Activated T-cell treated with anti-CD3 and anti-CD28 coated beads for 1 hour (primary cell): ENCODE measurements around the gene PTPRD.

Experiments
- DNase-seq: peaks from one replicate; pipeline ENCODE4 v3.0.0-alpha.2; 2020; ENCODE audit warnings: low read depth

The PTPRD gene

DNA sequence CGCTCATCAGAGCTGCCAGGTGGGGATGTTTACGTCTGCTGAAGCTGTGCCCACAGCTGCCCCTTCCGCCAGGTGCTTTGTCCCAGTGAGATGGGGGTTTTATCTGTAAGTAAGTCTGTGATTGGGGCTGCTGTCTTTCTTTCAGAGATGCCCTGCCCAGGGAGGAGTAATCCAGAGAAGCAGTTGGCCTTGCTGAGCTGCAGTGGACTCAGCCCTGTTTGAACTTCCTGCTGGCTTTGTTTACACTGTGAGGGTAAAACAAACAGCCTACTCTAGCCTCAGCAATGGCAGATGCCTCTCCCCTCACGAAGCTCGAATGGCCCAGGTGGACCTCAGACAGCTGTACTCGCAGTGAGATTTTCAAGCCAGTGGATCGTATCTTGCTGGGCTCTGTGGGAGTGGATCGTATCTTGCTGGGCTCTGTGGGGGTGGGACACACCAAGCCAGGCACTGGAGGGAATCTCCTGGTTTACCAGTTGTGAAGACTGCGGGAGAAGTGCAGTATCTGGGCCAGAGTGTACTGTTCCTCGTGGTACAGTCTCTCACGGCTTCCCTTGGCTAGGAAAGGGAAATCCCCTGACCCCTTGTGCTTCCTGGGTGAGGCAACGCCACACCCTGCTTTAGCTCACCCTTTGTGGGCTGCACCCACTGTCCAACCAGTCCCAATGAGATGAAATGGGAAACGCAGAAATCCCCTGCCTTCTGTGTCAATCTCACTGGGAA, 2283.1 kb downstream of the PTPRD start:
- no peak for DNase-seq

DNA sequence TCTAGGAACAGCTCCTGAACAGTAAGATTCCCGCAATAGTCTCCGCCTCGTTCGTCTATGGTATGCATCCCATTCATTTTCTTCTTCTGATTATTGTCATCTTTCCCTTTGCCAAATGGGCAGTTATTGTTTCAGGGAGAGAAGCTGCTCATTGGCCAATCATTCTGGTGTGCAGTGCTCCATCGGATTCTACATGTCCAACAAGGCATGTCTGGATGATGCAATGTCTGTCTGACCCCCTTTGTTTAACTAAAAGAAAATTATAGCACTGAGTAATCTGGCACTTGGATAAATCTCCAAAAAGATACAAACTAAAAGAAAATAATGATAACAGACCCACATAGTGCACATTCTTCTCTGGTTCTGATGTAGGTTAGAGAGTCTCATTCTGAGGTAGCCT, 2297.6 kb downstream of the PTPRD start:
- no peak for DNase-seq

DNA sequence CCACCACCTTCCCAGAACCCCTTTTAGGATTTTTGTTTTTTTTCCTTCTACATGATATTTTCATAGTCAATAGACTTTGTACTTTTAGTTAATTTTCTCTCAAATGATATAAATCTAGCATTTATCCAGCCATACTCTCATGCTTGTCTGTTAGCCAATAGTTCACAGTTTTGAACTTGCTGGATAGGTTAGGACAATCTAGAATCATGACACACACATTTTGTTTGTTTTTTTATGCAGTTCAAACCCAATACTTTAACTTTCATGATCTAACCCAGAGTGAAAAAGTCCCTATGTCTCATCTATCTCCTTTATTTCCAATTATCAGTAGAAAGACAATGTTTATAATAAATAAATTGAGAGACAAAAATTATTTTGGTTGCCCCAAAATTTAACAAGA, 2303.5 kb downstream of the PTPRD start:
- no peak for DNase-seq

DNA sequence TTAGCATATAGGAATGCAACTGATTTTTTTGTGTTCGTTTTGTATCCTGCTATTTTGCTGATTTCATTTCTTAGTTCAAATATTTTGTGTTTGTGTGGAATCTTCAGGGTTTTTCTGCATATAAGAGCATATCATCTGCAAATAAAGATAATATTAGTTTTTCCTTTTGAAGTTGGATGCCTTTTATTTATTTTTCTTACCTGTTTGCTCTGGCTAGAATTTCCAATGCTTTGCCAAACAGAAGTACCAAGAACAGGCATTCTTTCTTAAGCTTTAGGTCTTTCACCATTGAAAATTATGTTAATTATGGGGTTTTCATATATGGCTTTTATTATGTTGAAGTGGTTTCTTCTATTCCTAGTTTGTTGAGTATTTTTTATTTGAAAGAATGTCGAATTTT, 2308.1 kb downstream of the PTPRD start:
- DNase-seq = no peak

DNA sequence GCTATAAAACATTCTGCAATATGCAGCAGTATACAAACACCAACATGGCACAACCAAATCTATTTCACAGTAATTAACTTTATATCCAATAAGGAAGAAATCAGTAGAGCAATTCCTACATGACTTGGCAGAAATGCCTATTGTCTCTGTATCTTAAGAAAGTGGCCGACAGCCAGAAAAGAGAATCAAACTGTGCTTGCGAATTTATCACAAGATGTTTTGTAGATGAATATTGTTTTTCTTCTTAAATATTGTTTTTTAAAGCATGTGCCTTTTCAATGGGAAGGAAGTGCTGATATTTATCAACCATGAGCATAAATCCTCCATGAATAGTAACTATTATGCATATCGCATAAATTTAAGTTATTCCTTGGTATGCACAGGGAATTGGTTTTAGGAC, 2311.5 kb downstream of the PTPRD start:
- no peak for DNase-seq

DNA sequence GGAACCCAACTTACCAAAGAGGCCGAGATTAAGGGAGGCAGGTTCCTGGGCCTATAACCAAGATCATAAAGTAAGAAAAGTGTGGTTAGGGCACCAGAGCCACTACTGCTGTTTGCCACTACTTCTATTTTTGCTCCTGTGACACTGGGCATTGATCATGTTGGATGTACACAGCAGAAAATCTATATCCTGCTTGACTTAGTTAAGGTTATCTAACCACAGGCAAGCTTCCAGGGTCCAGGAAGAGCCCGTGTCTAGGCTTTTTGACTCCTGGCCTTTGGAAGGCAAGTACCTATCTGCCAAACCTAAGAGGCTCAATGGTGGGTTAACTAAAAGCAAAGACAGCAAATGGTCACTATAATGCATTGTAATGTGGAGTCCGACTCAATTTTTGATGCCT, 2315.8 kb downstream of the PTPRD start:
- no peak for DNase-seq

DNA sequence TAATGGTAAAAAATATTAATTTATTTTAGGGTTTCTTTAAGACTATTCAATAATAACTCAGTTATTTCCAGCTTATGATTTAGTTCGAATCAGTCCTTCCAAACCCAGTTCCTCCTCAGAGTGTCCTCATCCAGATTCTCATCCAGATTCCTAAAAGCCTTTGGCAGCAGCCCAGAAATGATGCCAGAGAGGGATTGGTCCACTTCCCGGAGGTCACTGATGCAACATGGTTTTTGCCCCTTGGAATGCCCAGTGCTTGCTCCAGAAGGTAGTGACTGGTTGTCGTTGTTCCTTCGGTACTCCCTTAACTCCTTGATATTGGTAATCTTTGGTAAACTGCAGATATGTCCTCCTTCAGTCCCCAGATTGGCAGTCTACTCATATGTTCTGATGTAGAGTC, 2320.1 kb downstream of the PTPRD start:
- no peak for DNase-seq

DNA sequence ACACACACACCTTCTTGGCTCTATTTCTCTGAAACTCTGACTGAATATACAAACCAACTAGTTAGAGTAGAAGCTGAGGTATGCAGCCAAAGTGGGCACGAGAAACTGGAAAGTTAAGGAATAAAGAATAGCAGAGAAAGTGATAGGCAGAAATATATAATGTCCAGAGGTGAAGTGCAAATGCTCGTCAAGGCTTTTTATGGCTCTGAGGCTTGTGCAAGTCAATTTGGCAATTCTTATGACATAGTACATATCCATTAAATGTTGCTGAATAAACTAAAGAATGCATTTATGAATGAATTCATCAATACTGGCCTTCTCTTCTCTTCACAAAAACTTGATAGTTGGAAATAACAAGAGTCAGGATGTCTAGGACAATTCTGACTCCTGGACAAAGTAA, 2323.1 kb downstream of the PTPRD start:
- no peak for DNase-seq

DNA sequence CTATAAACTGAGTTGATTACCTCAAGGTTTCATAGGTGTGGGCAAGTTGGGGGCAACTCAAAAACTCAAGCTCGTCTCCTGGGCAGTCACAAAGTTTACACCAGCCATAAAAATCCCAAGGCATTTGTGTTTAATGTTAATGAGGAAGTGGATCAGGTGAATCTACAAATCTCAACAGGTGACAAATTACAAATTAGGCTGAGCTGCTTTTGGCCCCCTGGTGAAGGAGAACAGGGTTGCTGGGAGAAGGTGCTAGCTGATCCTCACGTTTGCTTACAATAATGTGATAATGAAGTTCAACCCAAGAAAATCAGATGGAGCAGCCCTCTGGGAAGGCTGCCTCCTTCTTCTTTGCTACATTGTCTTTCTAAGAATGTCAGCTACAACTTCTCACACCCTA, 2324.8 kb downstream of the PTPRD start:
- DNase-seq = no peak

DNA sequence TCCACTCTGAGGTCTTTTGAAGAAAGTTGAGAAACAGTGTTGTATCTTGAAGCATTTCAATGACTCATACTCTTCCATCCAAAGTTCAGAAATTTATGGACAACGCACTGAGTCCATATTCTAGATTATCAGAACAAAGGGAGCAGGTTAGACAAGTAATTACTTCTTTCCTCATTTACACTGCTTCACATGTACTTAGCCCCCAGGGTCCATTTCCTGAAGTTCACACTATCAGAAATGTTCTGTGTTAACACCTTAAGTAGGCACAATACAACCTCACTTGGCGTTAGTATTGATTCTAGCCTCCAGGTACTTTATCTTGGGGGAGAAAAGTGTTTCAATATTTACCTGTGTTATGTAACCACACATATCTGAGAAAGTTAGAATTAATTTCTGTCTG, 2325.3 kb downstream of the PTPRD start:
- no peak for DNase-seq

DNA sequence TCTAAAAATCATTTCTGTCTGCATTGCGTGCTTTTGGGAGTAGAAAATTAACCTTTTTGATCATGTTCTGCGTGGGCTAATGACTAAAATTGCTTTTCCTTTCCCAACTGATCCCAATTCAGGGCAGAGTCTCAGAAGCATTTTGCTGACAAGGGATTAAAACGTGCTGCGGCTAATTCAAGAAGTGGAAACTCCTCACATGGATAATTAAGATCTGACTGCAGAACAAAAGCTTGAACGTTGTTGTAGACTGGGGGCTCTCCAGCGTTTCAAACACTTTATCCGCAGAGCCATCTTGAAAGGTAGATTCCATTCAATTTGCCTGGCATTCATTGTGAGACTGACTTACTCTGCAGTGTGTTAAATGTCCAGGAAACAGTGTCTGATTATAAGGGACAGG, 2327.9 kb downstream of the PTPRD start:
- no peak for DNase-seq

DNA sequence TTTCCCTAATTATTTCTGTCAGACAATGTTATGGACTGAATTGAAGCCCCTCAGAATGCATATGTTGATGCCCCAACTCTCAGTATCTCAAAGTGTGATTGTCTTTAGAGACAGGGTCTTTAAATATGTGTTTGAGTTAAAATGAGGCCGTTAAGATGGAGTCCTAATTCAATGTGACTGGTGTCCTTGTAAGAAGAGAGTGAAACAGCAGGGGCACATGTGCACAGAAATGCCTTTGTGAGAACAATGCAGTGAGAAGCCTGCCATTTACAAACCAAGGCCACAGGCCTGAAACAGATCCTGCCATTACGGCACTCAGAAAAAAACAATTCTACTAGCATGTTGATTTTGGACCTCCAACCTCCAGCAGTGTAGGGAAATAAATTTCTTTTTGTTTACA, 2330.3 kb downstream of the PTPRD start:
- DNase-seq = no peak

DNA sequence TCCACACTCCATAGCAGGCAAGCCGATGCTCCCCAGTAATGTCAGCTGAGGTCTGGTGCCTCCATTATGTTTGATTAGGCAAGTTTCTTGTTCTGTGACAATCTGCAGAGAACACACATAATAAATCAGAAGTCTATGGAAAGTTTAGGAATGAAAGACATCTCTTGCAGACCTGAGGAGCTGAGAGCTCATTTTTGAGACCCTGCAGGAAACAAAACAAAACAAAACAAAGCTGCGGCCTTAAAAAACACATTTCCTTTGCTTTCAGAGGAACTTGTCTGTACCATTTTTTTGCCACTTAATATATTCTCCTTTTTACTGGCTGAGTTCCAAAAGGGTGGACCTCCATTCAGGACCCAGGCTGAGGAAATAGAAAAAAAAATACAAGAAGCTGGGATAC, 2332.0 kb downstream of the PTPRD start:
- DNase-seq = no peak

DNA sequence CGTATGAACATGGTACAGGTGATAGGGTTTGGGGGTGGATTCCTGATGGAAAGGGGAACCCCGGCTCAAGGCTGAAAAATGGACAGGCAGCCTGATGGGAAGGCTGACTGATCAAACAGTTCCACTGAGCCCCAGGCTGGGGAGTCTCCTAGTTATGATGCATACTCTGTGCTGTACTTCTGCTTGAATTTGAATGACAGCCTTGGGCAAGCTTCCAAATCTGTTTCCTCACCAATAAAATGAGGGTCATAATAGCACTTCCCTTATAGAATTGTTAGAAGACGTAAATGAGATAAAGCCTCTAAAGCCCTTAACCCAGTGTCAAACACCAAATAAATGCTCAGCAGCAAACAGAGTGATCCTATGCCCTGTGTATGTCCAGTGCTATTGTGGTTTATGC, 2334.8 kb downstream of the PTPRD start:
- DNase-seq = no peak

DNA sequence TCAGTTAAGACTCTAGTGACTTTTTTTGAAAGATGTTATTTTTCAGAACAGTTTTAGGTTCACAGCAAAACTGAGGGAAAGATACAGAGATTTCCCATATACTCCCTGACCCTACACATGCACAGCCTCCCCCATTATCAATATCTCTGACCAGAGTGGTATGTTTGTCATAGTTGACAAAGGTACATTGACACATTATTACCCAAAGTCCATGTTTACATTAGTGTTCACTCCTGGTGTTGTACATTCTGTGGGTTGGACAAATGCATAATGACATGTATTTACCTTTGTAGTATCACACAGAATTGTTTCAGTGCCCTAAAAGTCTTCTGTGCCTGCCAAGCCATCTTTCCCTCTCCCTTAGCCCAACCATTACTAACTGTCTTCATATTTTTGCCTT, 2342.6 kb downstream of the PTPRD start:
- no peak for DNase-seq

DNA sequence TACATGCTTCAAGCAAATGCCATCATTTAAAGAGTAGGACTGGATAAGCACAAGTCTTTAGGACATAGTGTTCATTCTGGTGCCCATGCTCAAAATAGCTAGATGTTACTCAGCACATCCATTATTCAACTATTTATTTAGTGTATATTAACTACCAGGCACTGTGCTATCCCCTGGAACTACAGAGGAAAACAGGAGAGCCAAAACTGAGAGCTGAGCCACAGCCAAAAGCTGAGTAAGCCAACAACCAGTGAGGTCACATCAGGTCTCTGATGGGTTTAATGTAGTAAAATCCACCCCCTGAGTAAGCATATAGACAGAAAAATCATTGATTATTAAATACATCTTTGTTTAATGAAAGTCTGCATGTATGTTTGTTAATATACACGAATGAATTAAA, 2343.9 kb downstream of the PTPRD start:
- no peak for DNase-seq

DNA sequence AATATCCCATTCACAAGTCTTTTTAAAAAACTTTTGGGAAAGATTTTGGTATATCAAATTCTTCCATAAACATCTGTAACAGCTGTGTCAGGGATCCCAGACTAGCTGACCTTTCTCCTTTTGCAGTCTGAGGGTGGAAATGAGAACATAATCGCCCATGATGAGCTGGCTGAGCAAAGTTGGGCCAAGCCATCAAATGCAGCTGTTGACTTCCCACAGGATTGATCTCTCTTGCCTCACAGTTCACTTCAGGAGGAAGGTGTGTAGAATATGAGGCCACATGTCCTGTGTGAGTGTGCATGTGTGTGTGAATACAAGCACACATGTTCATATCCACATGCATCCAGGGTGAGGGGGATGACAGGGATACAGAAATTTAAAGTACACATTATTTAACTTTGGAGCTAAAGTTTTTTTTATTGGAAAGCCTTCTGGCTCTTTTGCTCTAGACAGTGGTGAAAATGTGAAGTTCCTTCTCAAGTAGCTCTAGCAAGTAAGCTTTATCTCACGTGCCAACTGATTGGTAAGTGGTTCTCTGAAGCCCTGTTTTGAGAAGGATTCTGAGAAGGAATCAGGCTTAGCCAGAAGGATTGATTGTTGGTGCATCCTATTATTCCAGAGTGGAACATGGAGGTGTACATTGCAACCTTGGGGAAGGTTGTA, 2344.5 kb downstream of the PTPRD start:
- no peak for DNase-seq

DNA sequence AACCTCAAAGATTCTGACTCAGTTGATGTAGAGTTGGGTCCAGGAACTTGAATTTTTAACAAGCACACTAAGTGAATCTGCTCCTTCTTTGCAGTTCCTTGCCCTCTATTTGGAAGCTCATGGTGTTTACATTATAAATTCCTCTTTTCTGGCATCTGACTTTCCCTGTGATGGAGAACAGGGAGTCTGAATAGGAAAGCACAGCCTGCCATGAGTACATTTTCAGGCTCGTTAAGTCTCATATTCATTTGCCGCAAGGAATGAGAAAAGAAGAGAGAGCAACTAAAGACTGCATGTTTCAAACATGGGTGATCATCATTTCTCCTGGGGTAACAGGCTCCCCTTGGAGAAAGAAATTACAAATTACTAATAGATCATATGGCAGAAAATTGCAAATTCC, 2345.2 kb downstream of the PTPRD start:
- DNase-seq = no peak

DNA sequence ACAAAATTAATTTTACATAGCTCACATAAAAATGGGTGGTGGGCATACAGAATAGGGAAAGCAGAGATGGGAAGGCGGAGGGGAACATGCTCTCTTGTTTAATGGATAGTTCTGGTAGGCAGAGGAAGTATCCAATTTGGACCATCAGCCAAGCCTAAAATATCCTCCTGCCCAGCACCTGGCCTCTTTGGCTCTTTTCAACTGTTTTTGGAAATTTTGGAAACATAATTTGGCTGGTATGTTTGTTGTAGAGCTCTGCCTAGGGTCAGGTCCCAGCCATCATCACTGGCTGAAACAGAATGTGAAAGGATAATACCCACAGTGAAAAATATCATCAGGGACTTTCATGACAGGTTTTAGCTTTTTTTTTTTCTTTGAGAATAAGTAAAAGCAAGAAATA, 2345.9 kb downstream of the PTPRD start:
- no peak for DNase-seq

DNA sequence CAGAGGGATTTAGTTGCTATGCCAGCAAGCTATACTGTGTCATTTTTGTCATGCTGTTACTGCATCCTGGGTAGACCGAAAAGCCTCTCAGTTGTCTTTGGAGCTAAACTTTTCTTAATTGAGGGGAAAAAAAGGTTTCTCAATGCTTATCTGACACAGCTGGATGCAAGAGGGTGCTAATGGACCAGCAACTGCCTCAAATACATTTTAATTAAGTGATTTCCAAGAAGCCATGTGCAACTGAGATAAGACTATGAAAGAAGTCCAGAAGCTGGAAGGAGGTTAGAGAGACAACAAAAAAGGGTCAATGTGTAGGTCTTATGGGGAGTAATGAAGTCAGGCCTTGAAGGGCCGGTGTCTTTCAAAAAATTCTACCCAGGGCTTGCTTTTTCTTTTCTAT, 2347.5 kb downstream of the PTPRD start:
- DNase-seq = no peak
